Endothelial cell of umbilical vein (primary cell): Measurements from ENCODE around the gene SV2C. TPM values are rescaled to one million over a fixed set of nuclear protein-coding genes. Genes with fewer than 3 reads are reported as not detected.
A peak's percentile ranks its signal among the peaks of the same experiment; 100 is the strongest.

ENCODE experiments used
- BruUV-seq: library from RNA; stranded (reverse); fragments of 400-500 nt; replicated peaks from 2 replicates; lab custom pipeline; 2021; lab: Mats Ljungman, UMichigan
- CTCF ChIA-PET: fragments of 300-600, 350-600 bp; sonication (Branson Sonifier 250); formaldehyde crosslinking; loops from one replicate; lab custom pipeline; 2021; ENCODE audit warnings: antibody characterized with exemption, inconsistent platforms; lab: Charles Lee
- POLR2A ChIA-PET: fragments of 300-600, 350-600 bp; sonication (Branson Sonifier 250); formaldehyde crosslinking; loops from one replicate; lab custom pipeline; 2021; ENCODE audit warnings: antibody characterized with exemption, inconsistent platforms; lab: Charles Lee
- DNase-seq: peaks from one replicate; pipeline ENCODE4 v3.0.0-alpha.2; 2011; ENCODE audit warnings: low read depth, low spot score
- FAIRE-seq: peaks from 2 replicates; lab custom pipeline; 2011; peaks lifted over from hg19 to GRCh38; lab: Jason Lieb, UNC
- H2AFZ ChIP-seq: 2 replicates; pipeline ENCODE4 v1.6.0; 2012; ENCODE audit warnings: low read depth, low read length, control low read depth, inconsistent platforms
- H3K27ac ChIP-seq: 2 replicates; pipeline ENCODE4 v1.5.1; 2011; ENCODE audit warnings: low read depth, mild to moderate bottlenecking, control low read depth, low read length, moderate library complexity; ENCODE audit not compliant: insufficient read depth
- H3K27me3 ChIP-seq, 2 experiments: 2 replicates each; pipeline versions ENCODE4 v1.6.0 to v1.6.1; 2011; ENCODE audit warnings: low read length in 2 of 2, mixed read lengths in 1 of 2; ENCODE audit not compliant: control insufficient read depth in 2 of 2, insufficient read depth in 2 of 2
- H3K36me3 ChIP-seq, 2 experiments: 2 replicates in 1 of 2; 3 replicates in 1 of 2; pipeline ENCODE4 v1.5.1; 2011; ENCODE audit warnings: low read length in 2 of 2, mild to moderate bottlenecking in 1 of 2, moderate library complexity in 1 of 2; ENCODE audit not compliant: control insufficient read depth in 2 of 2, insufficient read depth in 2 of 2; ENCODE audit errors: extremely low read depth in 1 of 2
- H3K4me1 ChIP-seq: 3 replicates; pipeline ENCODE4 v1.5.1; 2011; ENCODE audit warnings: mild to moderate bottlenecking, low read length; ENCODE audit not compliant: control insufficient read depth, insufficient read depth; ENCODE audit errors: extremely low read depth
- H3K4me2 ChIP-seq: 2 replicates; pipeline ENCODE4 v1.6.1; 2011; ENCODE audit warnings: low read length, control low read depth, mixed read lengths; ENCODE audit not compliant: insufficient read depth
- H3K4me3 ChIP-seq, 3 experiments: fragments of 200-600 bp in 1 of 3; sonication (generic), shearing (Covaris generic) in 1 of 3; replicated peaks in 1 of 3; 2 replicates each; pipeline ENCODE4 v1.5.1; 2011 to 2016; ENCODE audit warnings: control low read depth in 3 of 3, low read length in 3 of 3, mild to moderate bottlenecking in 2 of 3, inconsistent platforms in 1 of 3, low read depth in 1 of 3, moderate library complexity in 1 of 3; ENCODE audit not compliant: insufficient read depth in 1 of 3
- H3K79me2 ChIP-seq: 2 replicates; pipeline ENCODE4 v1.6.0; 2012; ENCODE audit warnings: low read length, inconsistent platforms; ENCODE audit not compliant: control insufficient read depth, insufficient read depth
- H3K9ac ChIP-seq: replicated peaks from 2 replicates; pipeline ENCODE3; 2011; ENCODE audit warnings: low read length, control low read depth; ENCODE audit not compliant: insufficient read depth; ENCODE audit errors: extremely low read depth
- H3K9me1 ChIP-seq: replicated peaks from 3 replicates; pipeline ENCODE4 v1.6.0; 2011; ENCODE audit warnings: mild to moderate bottlenecking, low read length; ENCODE audit not compliant: control insufficient read depth, insufficient read depth; ENCODE audit errors: extremely low read depth
- H3K9me3 ChIP-seq: replicated peaks from 2 replicates; pipeline ENCODE4 v1.5.1; 2012; ENCODE audit warnings: low read length, inconsistent platforms; ENCODE audit not compliant: control insufficient read depth, insufficient read depth
- H4K20me1 ChIP-seq: replicated peaks from 2 replicates; pipeline ENCODE3; 2011; ENCODE audit warnings: mild to moderate bottlenecking, low read length; ENCODE audit not compliant: control insufficient read depth, insufficient read depth; ENCODE audit errors: extremely low read depth
- EZH2 ChIP-seq: IDR thresholded peaks from 2 replicates; pipeline ENCODE4 v1.6.1; 2012; ENCODE audit warnings: borderline replicate concordance, low read depth, mild to moderate bottlenecking, moderate library complexity, low read length, inconsistent platforms; ENCODE audit not compliant: severe bottlenecking
- MAX ChIP-seq: IDR thresholded peaks from 2 replicates; pipeline ENCODE4 v1.6.1; 2011; ENCODE audit not compliant: insufficient read depth, insufficient read length
- MYC ChIP-seq: IDR thresholded peaks from one replicate; pipeline ENCODE4 v1.6.1; 2011; ENCODE audit warnings: mild to moderate bottlenecking, low read depth, low read length
- dilution Hi-C: fragments of 300-500 bp; cut with MboI; formaldehyde crosslinking; loops from one replicate; pipeline ENCODE4 v1.15.0; 2019; ENCODE audit warnings: low sequenced_read_pairs; ENCODE audit not compliant: extremely low pct_ligation_motif_present
- intact Hi-C: fragments of 100-400 bp; cut with micrococcal nuclease; formaldehyde crosslinking; loops from one replicate; pipeline ENCODE4 v1.10.0; 2022
- polyA plus RNA-seq, 4 experiments: library from polyadenylated mRNA; depleted of rRNA in 3 of 4; stranded (reverse) in 3 of 4; unstranded in 1 of 4; fragments of >200 nt; gene quantifications; 2 replicates each; pipeline versions ENCODE4 v1.2.1 to v1.2.3, GENCODE V29; 2011 to 2012; ENCODE audit warnings: missing spikeins in 1 of 4
- total RNA-seq: library from RNA; stranded (reverse); gene quantifications from 2 replicates; pipeline ENCODE4 v1.2.3, GENCODE V29; 2021
- TF ChIP-seq, protein P1 (sequence below), 2 donors: IDR thresholded peaks; 1 replicate in 1 of 2; 2 replicates in 1 of 2; pipeline ENCODE4 v1.5.1; 2011; ENCODE audit warnings: low read length in 2 of 2, mild to moderate bottlenecking in 2 of 2, moderate library complexity in 2 of 2, control low read depth in 1 of 2, inconsistent platforms in 1 of 2, low read depth in 1 of 2; ENCODE audit not compliant: insufficient read depth in 1 of 2; ENCODE audit errors: extremely low read depth in 1 of 2

The SV2C gene
- total and polyA plus RNA-seq, 2 donors (not counting 3 experiments of a cell fraction or from before 2014, with no cell fraction given) = not detected

DNA sequence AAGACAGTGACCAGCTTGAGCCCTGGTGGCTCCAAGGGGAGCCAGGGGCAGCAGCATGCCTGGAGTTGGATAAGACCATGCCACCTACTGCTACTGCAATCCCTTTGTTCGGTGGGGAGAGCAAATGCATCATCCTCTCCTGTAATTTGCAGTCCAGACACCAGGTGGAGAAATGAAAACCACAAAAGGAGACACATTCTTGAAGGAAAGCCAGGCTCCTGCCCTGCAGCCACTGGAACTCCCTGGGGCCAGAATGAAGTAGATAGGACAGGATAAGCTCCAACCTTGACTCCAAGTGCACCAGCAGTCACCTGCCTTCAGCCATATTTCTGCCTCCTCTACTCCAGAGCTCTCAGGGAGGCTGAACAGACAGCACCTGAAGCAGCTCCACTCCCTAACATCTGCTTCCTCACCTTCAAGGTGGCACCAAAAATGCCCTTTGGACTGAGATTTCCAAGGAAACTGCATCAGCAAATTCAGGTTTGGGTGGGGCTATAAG, 254.8 kb downstream of the SV2C start:
- Histone ChIP-seq H3K4me3 (no peak overlapping the region), H3K4me2 (no peak overlapping the region), H3K9me3 (no peaks in the 10 kb centered on the region), H3K9ac (no peak overlapping the region), H2AFZ (no peak overlapping the region), H3K27ac (no peak overlapping the region), H3K79me2 (no peaks in the 10 kb centered on the region), H3K4me1 (no peaks in the 10 kb centered on the region), H3K27me3 (no peaks in the 10 kb centered on the region), H3K36me3 (no peaks in the 10 kb centered on the region), H3K9me1 (no peaks in the 10 kb centered on the region), H4K20me1 (no peaks in the 10 kb centered on the region)
- BruUV-seq = no TSS peak
- POLR2A ChIA-PET = no interaction called here
- dilution Hi-C loops = no loop called here
- FAIRE-seq (no peak), DNase-seq (peak; percentile 33)
- CTCF ChIA-PET = interaction anchor here (0.9 to 1.1 kb wide), 2 partner anchors 206 to 245 kb away, joined by 3 to 5 read pairs; no protein-coding TSS in a partner anchor
- intact Hi-C loops = loop anchor here (1.0 kb wide), 2 partner anchors 245 to 436 kb away; no protein-coding TSS in a partner anchor
- TF ChIP-seq, protein P1, sequence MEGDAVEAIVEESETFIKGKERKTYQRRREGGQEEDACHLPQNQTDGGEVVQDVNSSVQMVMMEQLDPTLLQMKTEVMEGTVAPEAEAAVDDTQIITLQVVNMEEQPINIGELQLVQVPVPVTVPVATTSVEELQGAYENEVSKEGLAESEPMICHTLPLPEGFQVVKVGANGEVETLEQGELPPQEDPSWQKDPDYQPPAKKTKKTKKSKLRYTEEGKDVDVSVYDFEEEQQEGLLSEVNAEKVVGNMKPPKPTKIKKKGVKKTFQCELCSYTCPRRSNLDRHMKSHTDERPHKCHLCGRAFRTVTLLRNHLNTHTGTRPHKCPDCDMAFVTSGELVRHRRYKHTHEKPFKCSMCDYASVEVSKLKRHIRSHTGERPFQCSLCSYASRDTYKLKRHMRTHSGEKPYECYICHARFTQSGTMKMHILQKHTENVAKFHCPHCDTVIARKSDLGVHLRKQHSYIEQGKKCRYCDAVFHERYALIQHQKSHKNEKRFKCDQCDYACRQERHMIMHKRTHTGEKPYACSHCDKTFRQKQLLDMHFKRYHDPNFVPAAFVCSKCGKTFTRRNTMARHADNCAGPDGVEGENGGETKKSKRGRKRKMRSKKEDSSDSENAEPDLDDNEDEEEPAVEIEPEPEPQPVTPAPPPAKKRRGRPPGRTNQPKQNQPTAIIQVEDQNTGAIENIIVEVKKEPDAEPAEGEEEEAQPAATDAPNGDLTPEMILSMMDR (IDR thresholded peaks at IDR 0.05; ENCODE audit: extremely low read depth in 1 of 2, insufficient read depth in 1 of 2, low read depth in 1 of 2, low read length in 2 of 2) = peak in 1 of 2 donors; percentile 24
- no peak for TF ChIP-seq MYC

- intact Hi-C loops = no loop called here
- POLR2A ChIA-PET = no interaction called here
- Histone ChIP-seq H4K20me1 (no peaks in the 10 kb centered on the region), H3K9me1 (no peaks in the 10 kb centered on the region), H3K36me3 (no peaks in the 10 kb centered on the region), H3K4me1 (no peaks in the 10 kb centered on the region), H3K9me3 (no peaks in the 10 kb centered on the region), H3K79me2 (no peaks in the 10 kb centered on the region), H3K4me3 (no peak overlapping the region), H3K27ac (no peak overlapping the region), H3K4me2 (no peak overlapping the region), H3K27me3 (no peaks in the 10 kb centered on the region), H3K9ac (no peak overlapping the region), H2AFZ (no peak overlapping the region)
- TF ChIP-seq EZH2 (no peak), MYC (no peak), MAX (no peak)
- DNase-seq (no peak), FAIRE-seq (no peak)
- CTCF ChIA-PET = interaction anchor here (1.0 kb wide), 1 partner anchor 243 kb away, joined by 3 read pairs; no protein-coding TSS in a partner anchor
- BruUV-seq = no TSS peak
- dilution Hi-C loops = no loop called here
Measured at GRCh38 chr5:76339919-76340318, 256.7 kb downstream of the SV2C start.
